ENCODE data around the gene GPR83.
"Not testable (repeated sequence)": the region's sequence is repeated elsewhere in the genome, so short reads cannot be mapped to it uniquely, and the experiment has no call there.

GPR83 gene

DNA sequence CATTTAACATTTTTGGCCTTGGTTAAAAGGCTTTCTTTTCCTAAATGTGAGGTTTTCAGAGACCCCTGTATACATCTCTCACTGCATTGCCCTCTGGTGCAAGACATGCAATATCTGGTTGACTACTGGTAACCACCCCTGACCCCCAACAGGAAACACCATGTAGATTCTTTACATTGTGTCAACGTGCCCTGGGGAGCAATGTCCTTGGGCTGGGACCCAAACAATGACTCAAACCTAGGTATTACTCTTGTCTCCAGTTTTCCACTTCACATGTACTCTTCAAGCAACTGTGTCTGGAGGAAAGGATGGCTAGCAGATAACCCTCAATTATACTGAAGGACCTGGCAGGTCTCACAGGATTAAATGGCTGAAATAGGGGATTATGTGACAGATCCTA, 1.1 kb upstream of the GPR83 start:
- TF ChIP-seq, protein P1, sequence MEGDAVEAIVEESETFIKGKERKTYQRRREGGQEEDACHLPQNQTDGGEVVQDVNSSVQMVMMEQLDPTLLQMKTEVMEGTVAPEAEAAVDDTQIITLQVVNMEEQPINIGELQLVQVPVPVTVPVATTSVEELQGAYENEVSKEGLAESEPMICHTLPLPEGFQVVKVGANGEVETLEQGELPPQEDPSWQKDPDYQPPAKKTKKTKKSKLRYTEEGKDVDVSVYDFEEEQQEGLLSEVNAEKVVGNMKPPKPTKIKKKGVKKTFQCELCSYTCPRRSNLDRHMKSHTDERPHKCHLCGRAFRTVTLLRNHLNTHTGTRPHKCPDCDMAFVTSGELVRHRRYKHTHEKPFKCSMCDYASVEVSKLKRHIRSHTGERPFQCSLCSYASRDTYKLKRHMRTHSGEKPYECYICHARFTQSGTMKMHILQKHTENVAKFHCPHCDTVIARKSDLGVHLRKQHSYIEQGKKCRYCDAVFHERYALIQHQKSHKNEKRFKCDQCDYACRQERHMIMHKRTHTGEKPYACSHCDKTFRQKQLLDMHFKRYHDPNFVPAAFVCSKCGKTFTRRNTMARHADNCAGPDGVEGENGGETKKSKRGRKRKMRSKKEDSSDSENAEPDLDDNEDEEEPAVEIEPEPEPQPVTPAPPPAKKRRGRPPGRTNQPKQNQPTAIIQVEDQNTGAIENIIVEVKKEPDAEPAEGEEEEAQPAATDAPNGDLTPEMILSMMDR (IDR thresholded peaks at IDR 0.05; ENCODE audit: low read depth, low read length, missing control alignments): no peak
- no peak overlapping the region for H3K4me3 ChIP-seq (ENCODE audit: low read depth, low read length)
- DNase-seq (ENCODE audit: low read depth): no peak

- no peak for DNase-seq (ENCODE audit: low read depth)
- no peak overlapping the region for H3K4me3 ChIP-seq (ENCODE audit: low read depth, low read length)
- TF ChIP-seq, protein P1 (IDR thresholded peaks at IDR 0.05; ENCODE audit: low read depth, low read length, missing control alignments): no peak
Observed at GRCh38 chr11:94401773-94402265, 600 bp upstream of the GPR83 start.

DNA sequence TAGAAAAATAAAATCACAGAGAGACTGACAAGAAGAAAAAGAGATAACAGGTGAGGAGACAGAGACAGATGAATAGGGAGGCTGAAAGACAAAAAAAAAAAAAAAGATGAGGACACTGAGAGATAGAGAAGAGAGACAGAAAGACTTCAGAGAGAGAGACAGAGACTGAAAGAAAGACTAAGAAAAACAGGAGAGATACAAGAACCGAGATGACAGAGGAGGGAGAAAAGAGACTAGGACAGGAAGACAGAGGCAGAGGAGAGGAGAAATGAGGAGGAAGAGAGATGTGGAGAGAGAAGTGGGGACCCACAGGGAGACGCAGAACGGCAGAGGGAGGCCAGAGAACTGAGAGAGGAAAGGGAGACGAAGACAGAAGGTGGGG, 771 bp downstream of the GPR83 start:
- TF ChIP-seq, protein P1 (IDR thresholded peaks at IDR 0.05; ENCODE audit: low read depth, low read length, missing control alignments): no peak
- H3K4me3 ChIP-seq (ENCODE audit: low read depth, low read length): no peak overlapping the region
- DNase-seq (ENCODE audit: low read depth): no peak

GRCh38 chr11:94400050-94400449, 1.2 kb downstream of the GPR83 start:
- no peak for DNase-seq (ENCODE audit: low read depth)
- TF ChIP-seq, protein P1 (IDR thresholded peaks at IDR 0.05; ENCODE audit: low read depth, low read length, missing control alignments): no peak
- H3K4me3 ChIP-seq (ENCODE audit: low read depth, low read length): no peak overlapping the region

DNA sequence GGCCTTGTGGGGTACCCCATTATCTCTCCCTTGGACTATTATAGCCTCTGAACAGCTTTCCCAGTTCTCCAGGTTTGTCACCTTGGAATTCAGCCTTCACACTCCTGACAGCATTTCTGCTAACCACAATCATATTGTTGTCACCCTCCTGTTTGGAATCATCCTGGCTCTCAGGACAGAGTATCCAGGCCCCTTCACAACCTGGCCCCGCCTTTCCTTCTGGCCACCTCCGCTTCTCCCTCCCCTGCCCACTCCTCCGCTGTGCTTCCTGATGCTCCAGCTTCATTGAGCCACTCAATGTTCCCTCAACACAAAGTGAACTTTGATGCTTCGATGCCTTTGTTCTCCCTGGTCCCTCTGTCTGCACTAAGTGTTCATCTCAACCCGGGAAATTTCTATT, 3.1 kb downstream of the GPR83 start:
- no peak for DNase-seq (ENCODE audit: low read depth)
- H3K4me3 ChIP-seq (ENCODE audit: low read depth, low read length): no peak overlapping the region
- TF ChIP-seq, protein P1 (IDR thresholded peaks at IDR 0.05; ENCODE audit: low read depth, low read length, missing control alignments): no peak

- DNase-seq (ENCODE audit: low read depth): no peak
- TF ChIP-seq, protein P1 (IDR thresholded peaks at IDR 0.05; ENCODE audit: low read depth, low read length, missing control alignments): no peak
- H3K4me3 ChIP-seq (ENCODE audit: low read depth, low read length): no peak overlapping the region
Observed at GRCh38 chr11:94396282-94396681, 4.9 kb downstream of the GPR83 start.

DNA sequence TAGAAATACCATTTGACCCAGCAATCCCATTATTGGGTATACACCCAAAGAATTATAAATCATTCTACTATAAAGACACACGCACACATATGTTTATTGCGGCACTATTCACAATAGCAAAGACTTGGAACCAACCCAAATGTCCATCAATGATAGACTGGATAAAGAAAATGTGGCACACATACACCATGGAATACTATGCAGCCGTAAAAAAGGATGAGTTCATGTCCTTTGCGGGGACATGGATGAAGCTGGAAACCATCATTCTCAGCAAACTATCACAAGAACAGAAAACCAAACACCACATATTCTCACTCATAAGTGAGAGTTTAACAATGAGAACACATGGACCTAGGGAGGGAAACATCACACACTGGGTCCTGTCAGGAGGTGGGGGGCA, 9.3 kb downstream of the GPR83 start:
- not testable (repeated sequence) for H3K4me3 ChIP-seq (ENCODE audit: low read depth, low read length); DNase-seq (ENCODE audit: low read depth)

Data from GM12864 (cell line).